Keratinocyte (primary cell): Measurements from ENCODE around the gene ARHGAP15. TPM values are rescaled to one million over a fixed set of nuclear protein-coding genes. Genes with fewer than 3 reads are reported as not detected.

Experiments
- DNase-seq: peaks from one replicate; pipeline ENCODE4 v3.0.0-alpha.2; 2011; ENCODE audit warnings: low read depth, missing footprints, low spot score
- FAIRE-seq: peaks from 2 replicates; lab custom pipeline; 2011; peaks lifted over from hg19 to GRCh38; lab: Jason Lieb, UNC
- H2AFZ ChIP-seq: 2 replicates; pipeline ENCODE4 v1.6.0; 2012; ENCODE audit warnings: low read length, control low read depth, inconsistent platforms; ENCODE audit not compliant: control insufficient read depth
- H3K27ac ChIP-seq: 2 replicates; pipeline ENCODE4 v1.5.1; 2011; ENCODE audit warnings: low read length; ENCODE audit not compliant: control insufficient read depth, insufficient read depth
- H3K27me3 ChIP-seq: 3 replicates; pipeline ENCODE4 v1.6.0; 2011; ENCODE audit warnings: low read length; ENCODE audit not compliant: control insufficient read depth, insufficient read depth; ENCODE audit errors: extremely low read depth
- H3K36me3 ChIP-seq, 2 experiments: 2 replicates in 1 of 2; 3 replicates in 1 of 2; pipeline ENCODE4 v1.5.1; 2011; ENCODE audit warnings: low read length in 2 of 2, mild to moderate bottlenecking in 1 of 2; ENCODE audit not compliant: control insufficient read depth in 2 of 2, insufficient read depth in 2 of 2; ENCODE audit errors: extremely low read depth in 1 of 2
- H3K4me1 ChIP-seq: 3 replicates; pipeline ENCODE4 v1.5.1; 2011; ENCODE audit warnings: low read length; ENCODE audit not compliant: control insufficient read depth, insufficient read depth; ENCODE audit errors: extremely low read depth
- H3K4me2 ChIP-seq: 3 replicates; pipeline ENCODE4 v1.6.0; 2011; ENCODE audit warnings: low read depth, low read length; ENCODE audit not compliant: control insufficient read depth, insufficient read depth; ENCODE audit errors: extremely low read depth
- H3K4me3 ChIP-seq, 3 experiments: fragments of 200-600 bp in 1 of 3; sonication (generic) in 1 of 3; 2 replicates in 2 of 3; 3 replicates in 1 of 3; pipeline ENCODE4 v1.5.1; 2011 to 2016; ENCODE audit warnings: low read length in 3 of 3, mild to moderate bottlenecking in 3 of 3, control low read depth in 2 of 3, inconsistent platforms in 1 of 3, low read depth in 1 of 3, mixed read lengths in 1 of 3, mixed run types in 1 of 3, moderate library complexity in 1 of 3; ENCODE audit not compliant: control insufficient read depth in 2 of 3, insufficient read depth in 2 of 3; ENCODE audit errors: extremely low read depth in 1 of 3
- H3K79me2 ChIP-seq: 2 replicates; pipeline ENCODE4 v1.6.0; 2012; ENCODE audit warnings: low read length; ENCODE audit not compliant: control insufficient read depth, insufficient read depth
- H3K9ac ChIP-seq: 3 replicates; pipeline ENCODE4 v1.6.0; 2011; ENCODE audit warnings: low read length; ENCODE audit not compliant: control insufficient read depth, insufficient read depth; ENCODE audit errors: extremely low read depth
- H3K9me1 ChIP-seq: 3 replicates; pipeline ENCODE4 v1.6.0; 2011; ENCODE audit warnings: low read length; ENCODE audit not compliant: control insufficient read depth, insufficient read depth; ENCODE audit errors: extremely low read depth
- H3K9me3 ChIP-seq: 2 replicates; pipeline ENCODE4 v1.5.1; 2012; ENCODE audit warnings: low read depth, low read length; ENCODE audit not compliant: control insufficient read depth
- H4K20me1 ChIP-seq: 3 replicates; pipeline ENCODE4 v1.6.0; 2011; ENCODE audit warnings: low read length; ENCODE audit not compliant: control insufficient read depth, insufficient read depth; ENCODE audit errors: extremely low read depth
- EZH2 ChIP-seq: IDR thresholded peaks from one replicate; pipeline ENCODE4 v1.6.1; 2012; ENCODE audit warnings: inconsistent platforms, mild to moderate bottlenecking, low read length, moderate library complexity
- dilution Hi-C: fragments of 300-500 bp; cut with MboI; formaldehyde crosslinking; loops from one replicate; pipeline ENCODE4 v1.7.0; 2020; ENCODE audit warnings: low sequenced_read_pairs; ENCODE audit not compliant: extremely low pct_ligation_motif_present
- polyA plus RNA-seq, 5 experiments: library from polyadenylated mRNA; depleted of rRNA in 3 of 5; stranded (reverse) in 3 of 5; stranded (forward) in 1 of 5; unstranded in 1 of 5; fragments of >200 nt; gene quantifications; 1 replicate in 1 of 5; 2 replicates in 3 of 5; 3 replicates in 1 of 5; pipeline versions ENCODE4 v1.2.1 to v1.2.3, GENCODE V29; 2011 to 2012; ENCODE audit warnings: missing spikeins in 2 of 5, low read depth in 1 of 5, low replicate concordance in 1 of 5
- TF ChIP-seq, protein P1 (sequence below), 3 experiments: IDR thresholded peaks in 1 of 3; conservative IDR thresholded peaks in 1 of 3; optimal IDR thresholded peaks in 1 of 3; 2 replicates in 2 of 3; 3 replicates in 1 of 3; pipeline versions ENCODE3 to v1.5.1; 2011; ENCODE audit warnings: low read length in 3 of 3, mild to moderate bottlenecking in 3 of 3, moderate library complexity in 2 of 3, control low read depth in 1 of 3, inconsistent platforms in 1 of 3; ENCODE audit not compliant: insufficient read depth in 2 of 3; ENCODE audit errors: extremely low read depth in 1 of 3

Gene ARHGAP15
- polyA plus RNA-seq, 1 donor (not counting 4 experiments of a cell fraction or from before 2014, with no cell fraction given): not detected

DNA sequence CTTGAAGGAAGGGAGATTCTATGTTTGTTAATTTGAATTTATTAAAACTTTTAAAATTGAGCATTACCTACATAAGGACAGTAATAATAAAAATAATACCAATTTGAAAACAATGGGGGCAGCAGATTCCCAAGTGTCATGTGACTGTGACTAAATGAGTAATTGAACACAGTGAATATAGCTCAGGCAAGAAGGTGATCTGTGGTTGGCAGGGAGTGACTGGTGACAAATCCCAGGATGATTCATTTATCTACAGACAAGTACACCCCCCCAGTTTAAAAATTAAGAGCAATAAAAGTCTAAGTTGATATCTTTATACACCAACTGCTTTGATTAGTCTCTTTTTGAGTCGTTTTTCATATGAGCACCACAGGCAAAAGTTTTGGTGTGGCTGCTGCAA, 299.5 kb downstream of the ARHGAP15 start:
- no peak for DNase-seq
- no peak for FAIRE-seq
- Histone ChIP-seq H3K9ac (no peak overlapping the region), H3K36me3 (no peaks in the 10 kb centered on the region), H2AFZ (no peak overlapping the region), H4K20me1 (no peaks in the 10 kb centered on the region), H3K27ac (no peak overlapping the region), H3K4me2 (no peak overlapping the region), H3K79me2 (no peaks in the 10 kb centered on the region), H3K4me1 (no peaks in the 10 kb centered on the region), H3K27me3 (no peaks in the 10 kb centered on the region), H3K4me3 (no peak overlapping the region), H3K9me3 (no peaks in the 10 kb centered on the region), H3K9me1 (no peaks in the 10 kb centered on the region)
- TF ChIP-seq EZH2: no peak
- TF ChIP-seq, protein P1, sequence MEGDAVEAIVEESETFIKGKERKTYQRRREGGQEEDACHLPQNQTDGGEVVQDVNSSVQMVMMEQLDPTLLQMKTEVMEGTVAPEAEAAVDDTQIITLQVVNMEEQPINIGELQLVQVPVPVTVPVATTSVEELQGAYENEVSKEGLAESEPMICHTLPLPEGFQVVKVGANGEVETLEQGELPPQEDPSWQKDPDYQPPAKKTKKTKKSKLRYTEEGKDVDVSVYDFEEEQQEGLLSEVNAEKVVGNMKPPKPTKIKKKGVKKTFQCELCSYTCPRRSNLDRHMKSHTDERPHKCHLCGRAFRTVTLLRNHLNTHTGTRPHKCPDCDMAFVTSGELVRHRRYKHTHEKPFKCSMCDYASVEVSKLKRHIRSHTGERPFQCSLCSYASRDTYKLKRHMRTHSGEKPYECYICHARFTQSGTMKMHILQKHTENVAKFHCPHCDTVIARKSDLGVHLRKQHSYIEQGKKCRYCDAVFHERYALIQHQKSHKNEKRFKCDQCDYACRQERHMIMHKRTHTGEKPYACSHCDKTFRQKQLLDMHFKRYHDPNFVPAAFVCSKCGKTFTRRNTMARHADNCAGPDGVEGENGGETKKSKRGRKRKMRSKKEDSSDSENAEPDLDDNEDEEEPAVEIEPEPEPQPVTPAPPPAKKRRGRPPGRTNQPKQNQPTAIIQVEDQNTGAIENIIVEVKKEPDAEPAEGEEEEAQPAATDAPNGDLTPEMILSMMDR (optimal IDR thresholded peaks at IDR 0.05 in 1 of 3, IDR thresholded peaks at IDR 0.05 in 1 of 3, conservative IDR thresholded peaks at IDR 0.05 in 1 of 3; ENCODE audit: extremely low read depth in 1 of 3, insufficient read depth in 2 of 3, low read length in 3 of 3): no peak
- dilution Hi-C loops: no loop called here

DNA sequence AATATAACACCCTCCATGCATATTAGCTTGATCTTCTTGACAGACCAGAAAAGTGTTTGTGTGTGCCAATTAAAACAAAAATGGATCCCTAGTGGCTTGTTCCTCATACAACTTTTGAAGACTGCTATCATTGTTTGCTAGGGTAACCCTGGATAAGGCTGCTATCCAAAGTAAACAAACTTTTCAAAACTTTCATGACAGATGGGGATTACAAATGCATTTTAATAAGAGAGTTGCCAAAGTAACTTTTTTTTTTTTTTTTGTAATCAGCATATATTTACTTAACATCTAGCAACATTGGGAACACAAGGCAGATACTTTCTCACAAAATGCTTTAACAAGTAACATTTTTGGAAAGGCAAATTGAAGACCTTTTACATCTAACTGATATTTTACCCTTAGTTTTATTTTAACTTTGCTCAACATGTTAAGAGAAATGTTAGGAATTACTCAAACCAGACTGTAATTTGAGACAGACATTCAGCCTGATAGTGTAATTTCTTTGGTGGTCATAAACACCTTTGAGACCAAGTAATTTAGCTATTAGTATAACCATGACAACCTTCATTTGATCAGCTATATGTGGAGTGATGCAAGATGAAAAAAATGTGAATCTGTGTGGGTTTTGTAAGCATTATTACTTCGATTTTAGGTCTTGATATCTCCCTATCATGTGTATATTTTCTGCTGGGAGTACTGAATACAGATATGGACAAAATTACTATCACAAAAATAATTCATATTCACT, 300.9 kb downstream of the ARHGAP15 start:
- no peaks in the 10 kb centered on the region for H4K20me1 ChIP-seq
- H3K27ac ChIP-seq: no peak overlapping the region
- H3K36me3 ChIP-seq: no peaks in the 10 kb centered on the region
- no peak overlapping the region for H3K9ac ChIP-seq
- H3K9me3 ChIP-seq: no peaks in the 10 kb centered on the region
- H3K4me3 ChIP-seq: no peak overlapping the region
- H3K27me3 ChIP-seq: no peaks in the 10 kb centered on the region
- H3K79me2 ChIP-seq: no peaks in the 10 kb centered on the region
- dilution Hi-C loops: no loop called here
- no peak overlapping the region for H2AFZ ChIP-seq
- no peak for FAIRE-seq
- TF ChIP-seq, protein P1 (optimal IDR thresholded peaks at IDR 0.05 in 1 of 3, IDR thresholded peaks at IDR 0.05 in 1 of 3, conservative IDR thresholded peaks at IDR 0.05 in 1 of 3; ENCODE audit: extremely low read depth in 1 of 3, insufficient read depth in 2 of 3, low read length in 3 of 3): no peak
- TF ChIP-seq EZH2: no peak
- no peaks in the 10 kb centered on the region for H3K9me1 ChIP-seq
- H3K4me1 ChIP-seq: no peaks in the 10 kb centered on the region
- DNase-seq: no peak
- no peak overlapping the region for H3K4me2 ChIP-seq
